Gastroesophageal sphincter (tissue), 4 donors: Measurements from ENCODE around the gene CNOT11. TPM values are rescaled to one million over a fixed set of nuclear protein-coding genes. Genes with fewer than 3 reads are reported as not detected.

Source experiments
- ATAC-seq: fragments of 150-250 bp; one replicate; pipeline ENCODE4 v1.9.1; 2016; ENCODE audit warnings: mild to moderate bottlenecking, moderate library complexity
- H3K27ac ChIP-seq, 4 donors: fragments of 200-600 bp; sonication (generic) in 3 of 4; 1 replicate in 3 of 4; 2 replicates in 1 of 4; pipeline ENCODE4 v1.5.1; 2016 to 2019
- H3K27me3 ChIP-seq: fragments of 200-600 bp; sonication (generic); one replicate; pipeline ENCODE4 v1.5.1; 2019
- H3K36me3 ChIP-seq, 2 donors: fragments of 200-600 bp; sonication (generic); one replicate each; pipeline ENCODE4 v1.5.1; 2019; ENCODE audit warnings: control low read depth in 1 of 2
- H3K4me1 ChIP-seq, 3 donors: fragments of 200-600 bp; sonication (generic); 1 replicate in 2 of 3; 2 replicates in 1 of 3; pipeline ENCODE4 v1.5.1; 2016 to 2019; ENCODE audit warnings: control low read depth in 2 of 3
- H3K4me3 ChIP-seq, 2 donors: fragments of 200-600 bp; sonication (generic); one replicate each; pipeline ENCODE4 v1.5.1; 2019; ENCODE audit warnings: mild to moderate bottlenecking in 1 of 2, moderate library complexity in 1 of 2
- H3K9me3 ChIP-seq, 3 donors: fragments of 200-600 bp; sonication (generic); one replicate each; pipeline ENCODE4 v1.5.1; 2017 to 2019; ENCODE audit warnings: control low read depth in 2 of 3
- EP300 ChIP-seq: sonication (generic); formaldehyde crosslinking; IDR thresholded peaks from one replicate; pipeline ENCODE4 v1.6.1; 2017; ENCODE audit warnings: antibody characterized with exemption, mild to moderate bottlenecking
- POLR2A ChIP-seq, 2 donors: fragments of 450-650 bp; IDR thresholded peaks; one replicate each; pipeline ENCODE4 v1.6.1; 2017; ENCODE audit warnings: antibody characterized with exemption in 2 of 2, mild to moderate bottlenecking in 2 of 2, moderate library complexity in 1 of 2
- POLR2AphosphoS5 ChIP-seq: sonication (generic); formaldehyde crosslinking; IDR thresholded peaks from one replicate; pipeline ENCODE4 v1.6.1; 2017; ENCODE audit warnings: antibody characterized with exemption
- WGBS, 2 donors: methylation state at CpG; one replicate each; pipeline ENCODE4 v1.1.5; 2018; ENCODE audit warnings: low coverage in 1 of 2; 5-methylcytosine and 5-hydroxymethylcytosine counted together
- total RNA-seq, 4 donors: library from RNA; depleted of rRNA; stranded (reverse); fragments of >200 nt; gene quantifications; one replicate each; pipeline ENCODE4 v1.1.0, GENCODE V29; 2016
- TF ChIP-seq, protein P1 (sequence below), 4 experiments: fragments of 200-600 bp in 2 of 4; fragments of 450-650 bp in 2 of 4; sonication (generic) in 1 of 4; IDR thresholded peaks; one replicate each; pipeline ENCODE4 v1.5.1; 2017 to 2019; ENCODE audit warnings: antibody characterized with exemption in 4 of 4, mild to moderate bottlenecking in 2 of 4, moderate library complexity in 2 of 4

CNOT11 gene
- total RNA-seq, 4 donors from 2014 or later, result 26.8 to 36.7 (median 27.8) TPM

DNA sequence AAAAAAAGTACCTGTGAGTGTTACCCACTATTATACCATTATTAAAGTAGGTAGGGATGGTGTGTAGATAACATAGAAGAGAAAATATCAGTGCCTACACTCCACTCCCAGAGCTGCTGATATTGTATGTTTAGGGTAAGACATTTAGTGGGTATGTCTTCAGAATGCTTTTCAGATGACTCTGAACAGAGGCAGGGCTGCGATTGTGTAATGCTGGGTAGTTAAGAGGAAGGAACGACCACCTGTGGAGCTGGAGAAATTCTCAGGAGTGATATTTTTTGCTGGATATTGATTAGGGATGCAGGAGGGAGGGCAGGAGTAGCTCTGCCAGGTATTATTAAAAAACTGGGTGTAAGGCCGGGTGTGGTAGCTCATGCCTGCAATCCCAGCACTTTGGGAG, 2.8 kb downstream of the CNOT11 start:
- TF ChIP-seq EP300, result no peak
- TF ChIP-seq POLR2A (IDR thresholded peaks at IDR 0.05), result no peak
- TF ChIP-seq, protein P1, sequence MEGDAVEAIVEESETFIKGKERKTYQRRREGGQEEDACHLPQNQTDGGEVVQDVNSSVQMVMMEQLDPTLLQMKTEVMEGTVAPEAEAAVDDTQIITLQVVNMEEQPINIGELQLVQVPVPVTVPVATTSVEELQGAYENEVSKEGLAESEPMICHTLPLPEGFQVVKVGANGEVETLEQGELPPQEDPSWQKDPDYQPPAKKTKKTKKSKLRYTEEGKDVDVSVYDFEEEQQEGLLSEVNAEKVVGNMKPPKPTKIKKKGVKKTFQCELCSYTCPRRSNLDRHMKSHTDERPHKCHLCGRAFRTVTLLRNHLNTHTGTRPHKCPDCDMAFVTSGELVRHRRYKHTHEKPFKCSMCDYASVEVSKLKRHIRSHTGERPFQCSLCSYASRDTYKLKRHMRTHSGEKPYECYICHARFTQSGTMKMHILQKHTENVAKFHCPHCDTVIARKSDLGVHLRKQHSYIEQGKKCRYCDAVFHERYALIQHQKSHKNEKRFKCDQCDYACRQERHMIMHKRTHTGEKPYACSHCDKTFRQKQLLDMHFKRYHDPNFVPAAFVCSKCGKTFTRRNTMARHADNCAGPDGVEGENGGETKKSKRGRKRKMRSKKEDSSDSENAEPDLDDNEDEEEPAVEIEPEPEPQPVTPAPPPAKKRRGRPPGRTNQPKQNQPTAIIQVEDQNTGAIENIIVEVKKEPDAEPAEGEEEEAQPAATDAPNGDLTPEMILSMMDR (IDR thresholded peaks at IDR 0.05), result no peak
- ATAC-seq, result no peak
- Histone ChIP-seq H3K27ac (no peak overlapping the region), H3K4me3 (no peak overlapping the region), H3K36me3 (peaks cover 0 to 29% of the 10 kb centered on the region in 2 donors), H3K27me3 (no peaks in the 10 kb centered on the region), H3K9me3 (no peaks in the 10 kb centered on the region), H3K4me1 (peaks cover 0 to 44% (median 15%) of the 10 kb centered on the region in 3 donors)
- WGBS, 2 donors, result 88 to 95% methylated on average over 2 of the region's 3 CpGs

DNA sequence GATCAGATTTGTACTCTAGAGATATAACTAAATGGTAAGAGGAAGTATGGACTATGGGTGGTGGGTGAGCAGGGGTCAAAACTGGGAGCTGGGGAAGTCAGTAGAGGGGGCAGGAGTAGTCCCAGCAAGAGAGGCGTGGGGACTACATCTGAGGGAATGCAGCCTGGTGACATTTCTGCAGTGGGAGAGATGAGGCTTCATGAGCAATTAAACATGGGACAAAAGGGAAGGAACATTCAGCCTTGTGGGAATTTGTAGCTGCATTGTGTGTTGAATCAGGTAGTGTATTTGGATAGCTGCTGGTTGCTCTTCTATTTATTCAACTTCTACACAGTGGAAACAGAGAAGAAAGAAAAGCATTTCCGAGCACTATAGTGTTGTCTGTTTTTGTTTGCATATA, 3.6 kb downstream of the CNOT11 start:
- ATAC-seq, result no peak
- H3K4me3 ChIP-seq, result no peak overlapping the region
- H3K9me3 ChIP-seq, result no peaks in the 10 kb centered on the region
- H3K27ac ChIP-seq, result no peak overlapping the region
- WGBS, 2 donors, result 82 to 100% methylated on average over 2 of the region's 2 CpGs
- TF ChIP-seq POLR2AphosphoS5, result no peak
- TF ChIP-seq, protein P1 (IDR thresholded peaks at IDR 0.05), result no peak
- no peak for TF ChIP-seq EP300
- TF ChIP-seq POLR2A (IDR thresholded peaks at IDR 0.05), result no peak
- peaks cover 0 to 37% of the 10 kb centered on the region in 2 donors for H3K36me3 ChIP-seq
- H3K4me1 ChIP-seq, result peaks cover 0 to 44% (median 15%) of the 10 kb centered on the region in 3 donors
- H3K27me3 ChIP-seq, result no peaks in the 10 kb centered on the region

DNA sequence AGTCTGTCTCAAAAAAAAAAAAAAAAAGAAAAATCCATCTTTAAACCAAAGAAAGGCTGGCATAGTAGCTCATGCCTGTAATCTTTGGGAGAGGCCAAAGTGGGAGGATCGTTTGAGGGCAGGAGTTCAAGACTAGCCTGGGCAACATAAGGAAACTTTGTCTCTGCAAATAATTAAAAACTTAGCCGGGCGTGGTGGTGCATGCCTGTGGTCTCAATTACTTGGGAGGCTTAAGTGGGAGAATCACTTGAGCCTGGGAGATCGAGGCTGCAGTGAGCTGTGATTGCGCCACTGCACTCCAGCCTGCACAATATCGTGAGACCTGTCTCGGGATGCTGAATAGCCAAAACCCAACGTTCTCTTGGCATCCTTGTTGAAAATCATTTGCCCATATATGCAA, 6.1 kb downstream of the CNOT11 start:
- peaks cover 0 to 29% (median 11%) of the 10 kb centered on the region in 3 donors for H3K4me1 ChIP-seq
- no peak for ATAC-seq
- WGBS, 2 donors, result 100% methylated on average over 1 to 3 of the region's 8 CpGs

DNA sequence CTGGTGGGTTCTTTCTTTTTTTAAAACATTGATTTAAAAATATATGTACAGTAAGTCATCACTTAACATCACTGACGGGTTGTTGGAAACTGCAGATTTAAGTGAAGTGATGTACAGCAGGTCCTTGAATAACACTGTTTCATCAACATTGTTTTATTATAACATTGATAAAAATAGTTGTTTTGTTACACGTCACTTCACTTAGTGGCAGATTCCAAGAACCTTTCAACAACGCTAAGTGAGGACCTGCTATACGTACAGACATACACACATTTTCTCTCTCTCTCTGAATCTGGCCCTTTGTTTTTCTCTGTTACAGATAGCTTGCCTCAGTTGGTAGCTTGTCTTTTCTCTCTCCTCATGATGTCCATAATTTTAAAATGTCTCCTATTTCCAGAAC, 9.5 kb downstream of the CNOT11 start:
- no peak overlapping the region for H3K4me3 ChIP-seq
- H3K27me3 ChIP-seq, result no peaks in the 10 kb centered on the region
- WGBS, 2 donors, result 78 to 94% methylated on average over 2 to 4 of the region's 4 CpGs
- H3K27ac ChIP-seq, result no peak overlapping the region
- TF ChIP-seq POLR2AphosphoS5 (no peak), POLR2A (IDR thresholded peaks at IDR 0.05) (no peak), EP300 (no peak)
- TF ChIP-seq, protein P1 (IDR thresholded peaks at IDR 0.05), result no peak
- no peak for ATAC-seq
- H3K9me3 ChIP-seq, result no peaks in the 10 kb centered on the region
- no peaks in the 10 kb centered on the region for H3K4me1 ChIP-seq
- H3K36me3 ChIP-seq, result peaks cover 0 to 91% of the 10 kb centered on the region in 2 donors

More for the DNA sequence above, 6.1 kb downstream of the CNOT11 start:
- Histone ChIP-seq H3K27me3 (no peaks in the 10 kb centered on the region), H3K4me3 (no peak overlapping the region), H3K36me3 (peaks cover 0 to 58% of the 10 kb centered on the region in 2 donors), H3K9me3 (no peaks in the 10 kb centered on the region), H3K27ac (no peak overlapping the region)
- TF ChIP-seq, protein P1 (IDR thresholded peaks at IDR 0.05), result no peak
- TF ChIP-seq EP300 (no peak), POLR2A (IDR thresholded peaks at IDR 0.05) (no peak), POLR2AphosphoS5 (no peak)

DNA sequence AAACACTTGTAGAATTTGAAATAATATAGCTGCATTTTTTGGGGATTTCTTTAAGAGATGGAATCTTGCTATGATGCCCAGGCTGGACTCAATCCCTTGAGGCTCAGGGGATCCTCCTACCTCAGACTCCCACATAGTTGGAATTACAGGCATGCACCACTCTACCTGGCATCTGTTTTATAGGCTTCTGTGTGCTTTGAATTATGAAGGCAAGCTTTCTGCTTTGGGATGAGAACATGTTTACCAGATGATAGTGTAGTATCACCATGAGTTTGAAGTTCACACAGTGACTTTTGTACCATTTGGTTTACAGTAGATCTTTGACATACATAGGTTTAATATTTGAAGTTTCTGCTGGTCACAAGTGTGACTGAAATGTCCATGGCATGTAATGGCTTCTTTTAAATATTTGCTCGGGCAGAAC, 10.7 kb downstream of the CNOT11 start:
- H3K4me1 ChIP-seq, result no peaks in the 10 kb centered on the region
- no peak for ATAC-seq
- no peaks in the 10 kb centered on the region for H3K27me3 ChIP-seq
- H3K36me3 ChIP-seq, result peaks cover 0 to 94% of the 10 kb centered on the region in 2 donors
- 75 to 89% methylated on average over 1 of the region's 1 CpG for WGBS, 2 donors
- no peak for TF ChIP-seq POLR2A (IDR thresholded peaks at IDR 0.05)
- TF ChIP-seq, protein P1 (IDR thresholded peaks at IDR 0.05), result no peak
- no peak for TF ChIP-seq POLR2AphosphoS5
- no peak for TF ChIP-seq EP300
- no peak overlapping the region for H3K27ac ChIP-seq
- H3K4me3 ChIP-seq, result no peak overlapping the region
- H3K9me3 ChIP-seq, result no peaks in the 10 kb centered on the region
